Heart left ventricle (tissue), 13 donors: Measurements from ENCODE around the gene FUBP1.

Experiments
- CTCF ChIP-seq, 12 donors: fragments of 200-600 bp; sonication (generic) in 4 of 12; IDR thresholded peaks; one replicate each; pipeline versions ENCODE4 v1.5.0 to v1.8.0; 2018 to 2022; ENCODE audit warnings: antibody characterized with exemption in 12 of 12, mild to moderate bottlenecking in 5 of 12
- POLR2A ChIP-seq, 2 donors: fragments of 450-650 bp; IDR thresholded peaks; one replicate each; pipeline ENCODE4 v1.6.1; 2017; ENCODE audit warnings: antibody characterized with exemption in 2 of 2, mild to moderate bottlenecking in 2 of 2, moderate library complexity in 2 of 2
- donor health status: ischemic (EF 13 %, LVEDD 7.1; RV severe dilation, severe dysfunction).
- donor health status: DM: no; HTN: yes; CAD: no.
- donor health status: DM: no; HTN: no; CAD: no.
- donor health status: ischemic (EF 25% LVEDD 6.9; RV normal size, moderate dysfunction).
- donor health status: ischemic (EF 25% LVEDD 5.7; RV mildly dilated, moderate dysfunction).
- donor health status: ischemic (EF 35%, LVEDD 5.7; RV mildly dilated, moderate dysfunction).
- donor health status: nonischemic (EF 11% LVEDD 7.7; RV severe dilation, severe dysfunction).
- donor health status: DM: yes; HTN: yes; CAD: no.
- donor health status: PGD.
- donor health status: ischemic (EF 29% LVEDD 5.4; RV normal size, mild dysfunction).
- donor health status: nonischemic (EF 23%, LVEDD 6.1; RV moderate dilation, normal function).

GRCh38 chr1:77942400-77943140 is 36.3 kb downstream of the FUBP1 start:
- TF ChIP-seq CTCF (IDR thresholded peaks at IDR 0.05) (no peak), POLR2A (IDR thresholded peaks at IDR 0.05) (no peak)
